Osteocyte (in vitro differentiated cells): ENCODE data around the gene VSNL1. TPM values are rescaled to one million over a fixed set of nuclear protein-coding genes. Genes with fewer than 3 reads are reported as not detected.

Source experiments
- DNase-seq: peaks from one replicate; pipeline ENCODE4 v3.0.0; 2021; ENCODE audit warnings: mixed read lengths; ENCODE audit not compliant: unreplicated experiment; ENCODE audit errors: extremely low spot score
- H3K27ac Mint-ChIP-seq: one replicate; pipeline ENCODE4 v1.8.0; 2021; ENCODE audit warnings: mild to moderate bottlenecking, mixed read lengths; ENCODE audit not compliant: unreplicated experiment
- H3K27me3 Mint-ChIP-seq: one replicate; pipeline ENCODE4 v1.8.0; 2021; ENCODE audit warnings: mixed read lengths; ENCODE audit not compliant: unreplicated experiment
- H3K36me3 Mint-ChIP-seq: one replicate; pipeline ENCODE4 v1.8.0; 2021; ENCODE audit warnings: mixed read lengths; ENCODE audit not compliant: unreplicated experiment
- H3K4me1 Mint-ChIP-seq: one replicate; pipeline ENCODE4 v1.8.0; 2021; ENCODE audit warnings: mixed read lengths; ENCODE audit not compliant: unreplicated experiment
- H3K4me3 Mint-ChIP-seq: one replicate; pipeline ENCODE4 v1.8.0; 2021; ENCODE audit warnings: mild to moderate bottlenecking, moderate library complexity, mixed read lengths; ENCODE audit not compliant: unreplicated experiment
- H3K9me3 Mint-ChIP-seq: one replicate; pipeline ENCODE4 v1.8.0; 2021; ENCODE audit warnings: mixed read lengths; ENCODE audit not compliant: unreplicated experiment
- total RNA-seq: library from RNA; stranded (reverse); gene quantifications from 2 replicates; pipeline ENCODE4 v1.2.1, GENCODE V29; 2021
- TF ChIP-seq, protein P1 (sequence below): fragments of 200-600 bp; sonication (generic); IDR thresholded peaks from 2 replicates; pipeline ENCODE4 v1.5.0; 2021; ENCODE audit warnings: antibody characterized with exemption, mild to moderate bottlenecking, moderate library complexity

VSNL1 gene
- total RNA-seq, 1 donor from 2014 or later = not detected

GRCh38 chr2:17538844-17539554 lies 1.5 kb upstream of the VSNL1 start:
- Mint-ChIP-seq H3K9me3 (no peaks in the 10 kb centered on the region), H3K4me3 (peak overlapping the region; percentile 72), H3K27ac (no peak overlapping the region), H3K4me1 (peaks cover 34% of the 10 kb centered on the region), H3K27me3 (peaks cover 80% of the 10 kb centered on the region), H3K36me3 (no peaks in the 10 kb centered on the region)
- no peak for DNase-seq
- TF ChIP-seq, protein P1, sequence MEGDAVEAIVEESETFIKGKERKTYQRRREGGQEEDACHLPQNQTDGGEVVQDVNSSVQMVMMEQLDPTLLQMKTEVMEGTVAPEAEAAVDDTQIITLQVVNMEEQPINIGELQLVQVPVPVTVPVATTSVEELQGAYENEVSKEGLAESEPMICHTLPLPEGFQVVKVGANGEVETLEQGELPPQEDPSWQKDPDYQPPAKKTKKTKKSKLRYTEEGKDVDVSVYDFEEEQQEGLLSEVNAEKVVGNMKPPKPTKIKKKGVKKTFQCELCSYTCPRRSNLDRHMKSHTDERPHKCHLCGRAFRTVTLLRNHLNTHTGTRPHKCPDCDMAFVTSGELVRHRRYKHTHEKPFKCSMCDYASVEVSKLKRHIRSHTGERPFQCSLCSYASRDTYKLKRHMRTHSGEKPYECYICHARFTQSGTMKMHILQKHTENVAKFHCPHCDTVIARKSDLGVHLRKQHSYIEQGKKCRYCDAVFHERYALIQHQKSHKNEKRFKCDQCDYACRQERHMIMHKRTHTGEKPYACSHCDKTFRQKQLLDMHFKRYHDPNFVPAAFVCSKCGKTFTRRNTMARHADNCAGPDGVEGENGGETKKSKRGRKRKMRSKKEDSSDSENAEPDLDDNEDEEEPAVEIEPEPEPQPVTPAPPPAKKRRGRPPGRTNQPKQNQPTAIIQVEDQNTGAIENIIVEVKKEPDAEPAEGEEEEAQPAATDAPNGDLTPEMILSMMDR = no peak

DNA sequence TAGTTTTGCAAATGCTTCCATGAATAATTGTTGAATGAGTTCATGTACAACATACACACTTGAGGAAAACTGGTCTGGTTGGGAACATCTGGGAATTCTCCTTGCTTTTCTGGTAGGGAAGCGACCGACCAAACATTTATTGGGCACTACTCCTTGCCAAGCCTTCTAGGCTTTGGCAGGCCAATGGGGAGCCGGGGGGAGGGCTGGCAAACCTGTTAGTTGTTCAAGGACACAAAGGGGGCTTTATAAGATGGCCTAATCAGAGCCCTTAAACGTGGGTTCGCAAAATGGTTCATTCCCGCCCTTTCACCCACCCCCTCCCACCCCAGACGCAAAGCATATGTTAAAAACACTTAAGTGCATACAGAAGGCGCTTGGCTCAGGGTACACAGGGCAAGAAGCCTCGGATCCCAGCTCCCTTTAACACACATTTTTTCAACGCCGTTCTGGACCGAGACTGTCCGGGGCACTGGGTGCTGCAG lies 844 bp upstream of the VSNL1 start:
- Mint-ChIP-seq H3K27me3 (peaks cover 84% of the 10 kb centered on the region), H3K4me1 (peaks cover 34% of the 10 kb centered on the region), H3K27ac (no peak overlapping the region)

DNA sequence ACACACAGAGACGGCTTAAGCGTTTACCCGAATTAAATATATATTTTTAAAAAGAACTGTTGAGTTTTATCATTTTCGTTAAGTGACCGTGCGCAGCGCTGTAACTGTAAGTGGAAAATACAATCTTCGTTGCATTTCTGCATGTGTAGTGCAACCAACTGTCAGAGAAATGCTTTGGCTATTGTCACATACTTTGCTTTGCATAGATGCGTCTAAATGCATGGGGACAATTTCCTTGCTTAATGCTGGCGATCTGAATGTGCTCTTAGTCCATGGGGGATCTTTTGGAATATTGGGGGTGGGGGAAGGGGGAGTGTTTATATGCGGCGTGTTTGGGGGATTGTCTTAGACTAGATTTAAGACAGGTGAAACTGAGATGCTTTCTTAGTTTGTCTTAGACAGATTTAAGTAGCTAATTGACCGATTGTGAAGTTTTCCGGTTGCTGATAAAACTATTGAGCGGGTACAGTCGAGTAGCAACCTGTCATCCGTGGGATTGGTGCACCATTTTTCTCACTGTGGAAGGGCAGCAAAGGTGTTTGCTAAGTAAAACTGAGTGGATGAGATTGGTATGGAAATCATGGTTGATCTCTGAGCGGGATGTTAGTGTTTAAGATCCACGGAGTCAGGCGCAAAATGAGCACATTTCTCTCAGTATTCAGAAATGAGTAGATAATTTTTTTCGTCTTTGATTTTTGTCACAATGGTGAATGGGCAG lies 476 bp downstream of the VSNL1 start:
- TF ChIP-seq, protein P1 = no peak
- Mint-ChIP-seq H3K9me3 (no peaks in the 10 kb centered on the region), H3K36me3 (no peaks in the 10 kb centered on the region), H3K4me3 (peak overlapping the region; percentile 79), H3K27me3 (peaks cover 77% of the 10 kb centered on the region), H3K27ac (no peak overlapping the region), H3K4me1 (peaks cover 34% of the 10 kb centered on the region)
- DNase-seq = no peak

More for the DNA sequence above, 844 bp upstream of the VSNL1 start:
- Mint-ChIP-seq H3K9me3 (no peaks in the 10 kb centered on the region), H3K36me3 (no peaks in the 10 kb centered on the region), H3K4me3 (peak overlapping the region; percentile 79)
- TF ChIP-seq, protein P1 = no peak
- DNase-seq = no peak

DNA sequence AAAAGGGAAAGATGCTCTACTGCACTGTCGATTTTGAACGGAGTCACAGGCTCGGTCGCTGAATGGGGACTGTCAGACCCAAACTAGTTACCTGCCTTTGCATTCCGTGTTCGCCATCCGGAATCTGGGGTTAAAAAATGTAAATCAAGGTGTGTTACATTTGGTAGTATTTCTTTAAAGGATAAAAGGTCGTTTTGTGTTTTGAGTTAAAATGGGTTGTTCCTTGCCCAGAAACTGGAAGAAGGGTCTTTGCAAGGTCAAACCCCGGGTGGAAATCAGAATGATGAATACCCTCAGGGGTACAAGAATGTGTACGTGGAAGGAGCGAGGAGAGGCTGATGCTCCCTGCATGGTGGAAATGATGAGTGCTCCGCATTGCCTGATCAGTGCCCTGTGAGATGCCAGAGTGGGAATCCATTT lies 1.0 kb downstream of the VSNL1 start:
- H3K27ac Mint-ChIP-seq = no peak overlapping the region
- H3K36me3 Mint-ChIP-seq = no peaks in the 10 kb centered on the region
- peaks cover 34% of the 10 kb centered on the region for H3K4me1 Mint-ChIP-seq
- peak overlapping the region; percentile 79 for H3K4me3 Mint-ChIP-seq
- DNase-seq = no peak
- H3K27me3 Mint-ChIP-seq = peaks cover 73% of the 10 kb centered on the region
- TF ChIP-seq, protein P1 = no peak
- no peaks in the 10 kb centered on the region for H3K9me3 Mint-ChIP-seq

DNA sequence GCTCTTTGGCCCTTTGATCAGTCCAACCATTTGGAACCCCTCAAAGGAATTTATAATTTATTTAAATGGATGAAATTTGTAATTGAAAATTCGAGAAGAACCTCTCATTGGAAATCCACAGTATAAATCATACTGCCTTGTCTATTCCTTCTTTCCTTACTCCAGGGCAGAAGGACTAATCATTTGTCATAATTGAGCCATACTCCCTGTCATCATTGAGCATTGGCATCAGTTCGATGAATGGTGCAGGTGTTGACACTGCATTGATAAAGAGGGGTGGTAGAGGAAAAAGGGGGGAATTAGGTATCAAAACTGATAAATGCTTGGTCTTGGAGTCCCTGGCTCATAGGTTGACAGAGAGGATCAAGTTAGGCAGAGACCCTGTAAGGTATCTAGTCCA lies 2.0 kb downstream of the VSNL1 start:
- H3K27ac Mint-ChIP-seq = no peak overlapping the region
- H3K4me1 Mint-ChIP-seq = peaks cover 34% of the 10 kb centered on the region
- H3K36me3 Mint-ChIP-seq = no peaks in the 10 kb centered on the region
- H3K4me3 Mint-ChIP-seq = no peak overlapping the region
- H3K27me3 Mint-ChIP-seq = peaks cover 69% of the 10 kb centered on the region
- no peaks in the 10 kb centered on the region for H3K9me3 Mint-ChIP-seq
- TF ChIP-seq, protein P1 = no peak
- no peak for DNase-seq
